ENCODE results near the gene GGACT.

GRCh38 chr13:100537951-100538462, 50.6 kb downstream of the GGACT start:
- TF ChIP-seq, protein P1, sequence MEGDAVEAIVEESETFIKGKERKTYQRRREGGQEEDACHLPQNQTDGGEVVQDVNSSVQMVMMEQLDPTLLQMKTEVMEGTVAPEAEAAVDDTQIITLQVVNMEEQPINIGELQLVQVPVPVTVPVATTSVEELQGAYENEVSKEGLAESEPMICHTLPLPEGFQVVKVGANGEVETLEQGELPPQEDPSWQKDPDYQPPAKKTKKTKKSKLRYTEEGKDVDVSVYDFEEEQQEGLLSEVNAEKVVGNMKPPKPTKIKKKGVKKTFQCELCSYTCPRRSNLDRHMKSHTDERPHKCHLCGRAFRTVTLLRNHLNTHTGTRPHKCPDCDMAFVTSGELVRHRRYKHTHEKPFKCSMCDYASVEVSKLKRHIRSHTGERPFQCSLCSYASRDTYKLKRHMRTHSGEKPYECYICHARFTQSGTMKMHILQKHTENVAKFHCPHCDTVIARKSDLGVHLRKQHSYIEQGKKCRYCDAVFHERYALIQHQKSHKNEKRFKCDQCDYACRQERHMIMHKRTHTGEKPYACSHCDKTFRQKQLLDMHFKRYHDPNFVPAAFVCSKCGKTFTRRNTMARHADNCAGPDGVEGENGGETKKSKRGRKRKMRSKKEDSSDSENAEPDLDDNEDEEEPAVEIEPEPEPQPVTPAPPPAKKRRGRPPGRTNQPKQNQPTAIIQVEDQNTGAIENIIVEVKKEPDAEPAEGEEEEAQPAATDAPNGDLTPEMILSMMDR (IDR thresholded peaks at IDR 0.05): no peak
- TF ChIP-seq POLR2AphosphoS5 (IDR thresholded peaks at IDR 0.05): no peak
- TF ChIP-seq EP300 (IDR thresholded peaks at IDR 0.05): no peak

All from gastroesophageal sphincter (tissue), 3 donors.